ENCODE data around the gene PPP3R2.
"Not testable (repeated sequence)": the region's sequence is repeated elsewhere in the genome, so short reads cannot be mapped to it uniquely, and the experiment has no call there.

DNA sequence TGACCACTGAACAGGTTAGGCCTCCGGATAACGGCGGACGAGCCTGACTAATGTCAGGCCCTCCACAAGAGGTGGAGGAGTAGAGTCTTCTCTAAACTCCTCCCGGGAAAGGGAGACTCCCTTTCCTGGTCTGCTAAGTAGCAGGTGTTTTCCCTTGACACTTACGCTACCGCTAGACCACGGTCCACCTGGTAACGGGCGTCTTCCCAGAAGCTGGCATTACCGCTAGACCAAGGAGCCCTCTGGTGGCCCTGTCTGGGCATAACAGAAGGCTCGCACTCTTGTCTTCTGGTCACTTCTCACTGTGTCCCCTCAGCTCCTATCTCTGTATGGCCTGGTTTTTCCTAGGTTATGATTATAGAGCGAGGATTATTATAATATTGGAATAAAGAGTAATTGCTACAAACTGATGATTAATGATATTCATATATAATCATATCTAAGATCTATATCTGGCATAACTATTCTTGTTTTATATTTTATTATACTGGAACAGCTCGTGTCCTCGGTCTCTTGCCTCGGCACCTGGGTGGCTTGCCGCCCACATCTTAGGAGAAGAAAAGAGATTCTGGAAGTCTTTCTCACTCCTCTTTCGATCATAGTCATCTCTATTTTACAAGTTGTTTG lies 45.2 kb downstream of the PPP3R2 start:
- TF ChIP-seq, protein P1, sequence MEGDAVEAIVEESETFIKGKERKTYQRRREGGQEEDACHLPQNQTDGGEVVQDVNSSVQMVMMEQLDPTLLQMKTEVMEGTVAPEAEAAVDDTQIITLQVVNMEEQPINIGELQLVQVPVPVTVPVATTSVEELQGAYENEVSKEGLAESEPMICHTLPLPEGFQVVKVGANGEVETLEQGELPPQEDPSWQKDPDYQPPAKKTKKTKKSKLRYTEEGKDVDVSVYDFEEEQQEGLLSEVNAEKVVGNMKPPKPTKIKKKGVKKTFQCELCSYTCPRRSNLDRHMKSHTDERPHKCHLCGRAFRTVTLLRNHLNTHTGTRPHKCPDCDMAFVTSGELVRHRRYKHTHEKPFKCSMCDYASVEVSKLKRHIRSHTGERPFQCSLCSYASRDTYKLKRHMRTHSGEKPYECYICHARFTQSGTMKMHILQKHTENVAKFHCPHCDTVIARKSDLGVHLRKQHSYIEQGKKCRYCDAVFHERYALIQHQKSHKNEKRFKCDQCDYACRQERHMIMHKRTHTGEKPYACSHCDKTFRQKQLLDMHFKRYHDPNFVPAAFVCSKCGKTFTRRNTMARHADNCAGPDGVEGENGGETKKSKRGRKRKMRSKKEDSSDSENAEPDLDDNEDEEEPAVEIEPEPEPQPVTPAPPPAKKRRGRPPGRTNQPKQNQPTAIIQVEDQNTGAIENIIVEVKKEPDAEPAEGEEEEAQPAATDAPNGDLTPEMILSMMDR (conservative IDR thresholded peaks at IDR 0.05; ENCODE audit: low read length): peak; percentile 13; the same call in 1 of the 2 replicates
- not testable (repeated sequence) for TF ChIP-seq EZH2phosphoT487 (IDR thresholded peaks at IDR 0.05; ENCODE audit: borderline replicate concordance)

Data from Loucy (cell line).